HG03064 (cell line): Measurements from ENCODE around the gene ZFAND3.

Source experiments
- ATAC-seq: cut with Tn5 transposase; IDR thresholded peaks from one replicate; pipeline ENCODE4 v1.9.1; 2021; ENCODE audit warnings: low read depth; ENCODE audit not compliant: unreplicated experiment

ZFAND3 gene

GRCh38 chr6:38174315-38174714 lies 354.8 kb downstream of the ZFAND3 start:
- no peak for ATAC-seq

- ATAC-seq: no peak
Measured at GRCh38 chr6:38174806-38175495, 355.4 kb downstream of the ZFAND3 start.

GRCh38 chr6:38175786-38176185 lies 356.3 kb downstream of the ZFAND3 start:
- ATAC-seq: no peak

GRCh38 chr6:38176797-38177751 lies 357.5 kb downstream of the ZFAND3 start:
- no peak for ATAC-seq

GRCh38 chr6:38177882-38178583 lies 358.5 kb downstream of the ZFAND3 start:
- ATAC-seq: no peak

- no peak for ATAC-seq
Measured at GRCh38 chr6:38178584-38178886, 359.0 kb downstream of the ZFAND3 start.

- ATAC-seq: no peak
Measured at GRCh38 chr6:38179300-38179699, 359.8 kb downstream of the ZFAND3 start.

- ATAC-seq: no peak
Measured at GRCh38 chr6:38179794-38180430, 360.4 kb downstream of the ZFAND3 start.

GRCh38 chr6:38180586-38180985 lies 361.1 kb downstream of the ZFAND3 start:
- ATAC-seq: no peak

GRCh38 chr6:38182426-38182825 lies 362.9 kb downstream of the ZFAND3 start:
- ATAC-seq: no peak

GRCh38 chr6:38183856-38184584 lies 364.5 kb downstream of the ZFAND3 start:
- no peak for ATAC-seq

- no peak for ATAC-seq
Measured at GRCh38 chr6:38184585-38185080, 365.1 kb downstream of the ZFAND3 start.

GRCh38 chr6:38185244-38185643 lies 365.7 kb downstream of the ZFAND3 start:
- ATAC-seq: no peak

- ATAC-seq: no peak
Measured at GRCh38 chr6:38185752-38186151, 366.2 kb downstream of the ZFAND3 start.

- no peak for ATAC-seq
Measured at GRCh38 chr6:38187325-38187724, 367.8 kb downstream of the ZFAND3 start.

GRCh38 chr6:38187811-38188590 lies 368.5 kb downstream of the ZFAND3 start:
- ATAC-seq: no peak

- ATAC-seq: no peak
Measured at GRCh38 chr6:38188677-38189335, 369.3 kb downstream of the ZFAND3 start.

GRCh38 chr6:38191418-38191817 lies 371.9 kb downstream of the ZFAND3 start:
- ATAC-seq: no peak

- no peak for ATAC-seq
Measured at GRCh38 chr6:38192011-38192410, 372.5 kb downstream of the ZFAND3 start.
